Measurements from ENCODE around the gene RPL21.

Gene RPL21

DNA sequence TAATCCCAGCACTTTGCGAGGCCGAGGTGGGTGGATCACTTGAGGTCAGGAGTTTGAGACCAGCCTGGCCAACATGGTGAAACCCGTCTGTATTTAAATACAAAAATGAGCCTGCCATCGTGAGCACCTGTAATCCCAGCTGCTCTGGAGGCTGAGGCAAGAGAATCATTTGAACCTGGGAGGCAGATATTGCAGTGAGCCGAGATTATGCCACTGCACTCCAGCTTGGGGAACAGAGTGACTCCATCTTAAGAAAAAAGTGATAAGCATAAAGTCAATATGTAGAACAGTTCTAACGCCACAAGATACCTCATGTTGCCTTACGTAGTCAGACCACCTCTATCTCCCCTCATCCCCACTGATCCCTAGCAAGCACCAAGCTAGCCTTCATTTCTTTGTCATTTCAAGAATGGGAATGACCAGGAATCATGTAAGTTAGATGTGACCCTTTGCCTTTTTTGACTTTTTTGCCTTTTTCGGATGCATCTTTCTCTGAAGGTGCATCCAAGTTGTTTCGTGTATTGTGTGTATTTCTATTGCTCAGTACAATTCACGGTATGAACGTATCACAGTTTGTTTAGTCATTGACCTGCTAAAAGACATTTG lies 6.4 kb downstream of the RPL21 start:
- in situ Hi-C loops (cut with MboI; ENCODE audit: low sequenced_read_pairs) = no loop called here

- in situ Hi-C loops (cut with MboI; ENCODE audit: low sequenced_read_pairs) = no loop called here
Measured at GRCh38 chr13:27258637-27259386, 7.5 kb downstream of the RPL21 start.

DNA sequence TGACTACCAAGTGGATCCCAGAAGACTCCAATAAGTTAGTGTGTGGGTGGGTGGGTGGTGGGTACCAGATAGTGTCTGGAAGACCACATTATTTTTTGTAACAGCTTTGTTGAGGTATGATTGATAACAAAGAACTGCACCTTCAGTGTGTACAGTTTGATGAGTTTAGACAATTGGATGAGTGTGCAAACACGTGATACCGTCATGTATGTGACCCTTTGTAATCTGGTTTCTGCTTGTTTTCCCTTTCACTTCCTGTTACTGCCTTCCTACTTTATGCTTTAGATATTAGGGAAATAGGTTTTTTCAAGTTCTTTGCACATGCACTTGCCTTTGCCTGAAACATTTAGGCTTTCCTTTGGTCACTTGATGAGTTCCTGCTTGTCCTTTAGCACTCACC lies 8.5 kb downstream of the RPL21 start:
- in situ Hi-C loops (cut with MboI; ENCODE audit: low sequenced_read_pairs) = no loop called here

GRCh38 chr13:27261396-27261795 lies 10.0 kb downstream of the RPL21 start:
- in situ Hi-C loops (cut with MboI; ENCODE audit: low sequenced_read_pairs) = no loop called here

DNA sequence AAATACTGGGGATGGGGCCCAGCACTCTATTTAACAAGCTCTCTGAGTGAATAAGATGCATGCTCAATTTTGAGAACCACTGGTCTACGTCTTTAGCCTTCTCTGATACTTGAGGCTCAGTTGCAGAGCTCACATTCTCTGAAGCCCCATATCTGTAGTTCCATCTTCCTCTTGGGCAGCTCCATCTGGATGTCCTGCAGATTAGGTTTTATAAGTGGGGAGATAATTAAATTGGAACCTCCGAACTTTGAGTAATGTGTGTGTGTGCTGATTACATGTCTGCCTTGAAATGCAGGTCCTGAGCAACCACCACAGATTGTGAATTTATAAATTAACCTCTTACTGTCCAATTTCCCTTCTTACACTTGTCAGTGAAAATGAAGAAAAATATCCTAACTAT lies 12.1 kb downstream of the RPL21 start:
- in situ Hi-C loops (cut with MboI; ENCODE audit: low sequenced_read_pairs) = no loop called here

- in situ Hi-C loops (cut with MboI; ENCODE audit: low sequenced_read_pairs) = no loop called here
Measured at GRCh38 chr13:27264181-27264580, 12.8 kb downstream of the RPL21 start.

GRCh38 chr13:27264648-27265047 lies 13.3 kb downstream of the RPL21 start:
- in situ Hi-C loops (cut with MboI; ENCODE audit: low sequenced_read_pairs) = no loop called here

DNA sequence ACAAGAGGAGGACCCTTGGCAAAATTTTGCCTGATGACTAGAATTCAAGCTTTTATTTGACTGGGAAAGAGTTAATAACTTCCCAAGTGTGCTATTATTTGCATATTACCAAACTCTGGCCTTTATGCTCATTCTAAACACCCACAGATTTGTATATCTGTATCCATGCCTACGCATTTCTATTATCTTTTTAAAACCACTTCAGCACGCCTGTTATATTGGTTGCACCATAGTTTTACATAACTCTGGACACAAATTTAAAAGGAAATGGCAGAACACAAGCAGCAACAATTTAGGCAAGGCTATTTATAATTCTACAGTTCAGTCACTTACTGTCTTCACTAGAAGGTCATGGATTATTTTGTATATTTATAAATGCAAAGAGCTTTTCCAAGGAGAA lies 15.6 kb downstream of the RPL21 start:
- in situ Hi-C loops (cut with MboI; ENCODE audit: low sequenced_read_pairs) = no loop called here

- in situ Hi-C loops (cut with MboI; ENCODE audit: low sequenced_read_pairs) = no loop called here
Measured at GRCh38 chr13:27267596-27267995, 16.2 kb downstream of the RPL21 start.

GRCh38 chr13:27269114-27269665 lies 17.8 kb downstream of the RPL21 start:
- in situ Hi-C loops (cut with MboI; ENCODE audit: low sequenced_read_pairs) = no loop called here

DNA sequence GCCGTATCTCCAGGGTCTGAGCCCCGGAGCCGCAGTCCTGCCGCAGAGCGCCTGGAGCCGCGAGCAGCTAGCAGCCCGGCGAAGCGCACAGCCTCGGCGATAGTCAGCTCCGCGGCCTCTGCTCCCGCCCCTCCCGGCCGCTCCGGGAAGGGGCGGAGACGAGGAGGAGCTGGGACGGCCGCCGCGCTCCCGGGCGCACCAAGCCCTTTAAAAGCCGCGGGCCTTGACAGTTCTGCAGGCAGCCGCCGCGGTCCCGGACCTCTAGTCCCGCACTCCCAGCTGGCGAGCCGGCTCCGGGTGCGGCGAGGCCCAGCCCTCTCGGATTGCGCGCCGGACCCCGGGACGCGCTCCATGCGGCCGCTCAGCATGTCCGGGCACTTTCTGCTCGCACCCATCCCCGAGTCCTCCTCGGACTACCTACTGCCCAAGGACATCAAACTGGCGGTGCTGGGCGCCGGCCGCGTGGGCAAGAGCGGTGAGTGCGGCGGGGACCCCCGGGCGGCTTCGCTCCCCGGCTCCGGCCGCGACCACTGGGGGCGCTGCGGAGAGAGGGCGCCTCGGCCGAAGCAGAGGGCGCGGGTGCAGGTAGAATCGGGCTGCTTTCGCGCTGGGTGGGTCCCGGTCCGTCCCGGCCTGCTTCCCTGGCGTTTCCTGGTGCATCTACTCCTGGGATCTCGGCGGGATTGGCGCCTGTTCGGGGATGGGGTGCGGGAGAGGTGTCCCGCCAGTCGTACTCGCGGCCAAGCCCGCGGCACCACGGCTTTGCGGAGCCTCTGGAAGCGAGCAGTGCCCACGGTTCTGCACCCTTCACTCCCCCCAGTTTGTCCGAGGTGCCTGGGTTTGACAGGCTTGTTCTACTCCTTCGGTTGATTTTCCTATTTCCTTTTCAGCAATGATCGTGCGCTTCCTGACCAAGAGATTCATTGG lies 19.5 kb downstream of the RPL21 start, which contains the start of gene RASL11A:
RASL11A (plus strand) TSS at position 237 of the 927 bp plus-strand sequence; CDS start at position 352, 115 bp downstream.
- in situ Hi-C loops (cut with MboI; ENCODE audit: low sequenced_read_pairs) = no loop called here

- in situ Hi-C loops (cut with MboI; ENCODE audit: low sequenced_read_pairs) = no loop called here
Measured at GRCh38 chr13:27271570-27272096, 20.3 kb downstream of the RPL21 start.

- in situ Hi-C loops (cut with MboI; ENCODE audit: low sequenced_read_pairs) = no loop called here
Measured at GRCh38 chr13:27273658-27274425, 22.5 kb downstream of the RPL21 start.

DNA sequence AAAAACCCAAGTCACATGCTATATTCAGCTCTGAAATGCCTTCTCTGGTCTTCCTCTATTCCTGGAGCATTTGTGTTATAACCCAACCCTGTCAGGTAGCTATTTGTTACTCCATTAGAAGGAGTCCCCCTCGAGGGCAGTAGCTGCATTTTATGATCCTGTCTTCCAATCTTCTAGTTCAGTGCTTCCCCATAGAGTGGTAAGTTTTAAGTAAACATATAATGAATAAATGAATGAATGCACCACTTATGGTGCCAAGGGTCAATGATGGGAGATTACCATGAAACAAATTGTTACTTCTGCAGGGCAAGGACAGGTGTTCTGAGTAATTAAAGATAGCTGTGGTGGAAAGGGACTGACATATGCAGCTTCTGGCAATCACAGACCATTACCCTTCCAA lies 23.3 kb downstream of the RPL21 start:
- in situ Hi-C loops (cut with MboI; ENCODE audit: low sequenced_read_pairs) = no loop called here

- in situ Hi-C loops (cut with MboI; ENCODE audit: low sequenced_read_pairs) = no loop called here
Measured at GRCh38 chr13:27276188-27276587, 24.8 kb downstream of the RPL21 start.

GRCh38 chr13:27279506-27279905 lies 28.1 kb downstream of the RPL21 start:
- in situ Hi-C loops (cut with MboI; ENCODE audit: low sequenced_read_pairs) = no loop called here

DNA sequence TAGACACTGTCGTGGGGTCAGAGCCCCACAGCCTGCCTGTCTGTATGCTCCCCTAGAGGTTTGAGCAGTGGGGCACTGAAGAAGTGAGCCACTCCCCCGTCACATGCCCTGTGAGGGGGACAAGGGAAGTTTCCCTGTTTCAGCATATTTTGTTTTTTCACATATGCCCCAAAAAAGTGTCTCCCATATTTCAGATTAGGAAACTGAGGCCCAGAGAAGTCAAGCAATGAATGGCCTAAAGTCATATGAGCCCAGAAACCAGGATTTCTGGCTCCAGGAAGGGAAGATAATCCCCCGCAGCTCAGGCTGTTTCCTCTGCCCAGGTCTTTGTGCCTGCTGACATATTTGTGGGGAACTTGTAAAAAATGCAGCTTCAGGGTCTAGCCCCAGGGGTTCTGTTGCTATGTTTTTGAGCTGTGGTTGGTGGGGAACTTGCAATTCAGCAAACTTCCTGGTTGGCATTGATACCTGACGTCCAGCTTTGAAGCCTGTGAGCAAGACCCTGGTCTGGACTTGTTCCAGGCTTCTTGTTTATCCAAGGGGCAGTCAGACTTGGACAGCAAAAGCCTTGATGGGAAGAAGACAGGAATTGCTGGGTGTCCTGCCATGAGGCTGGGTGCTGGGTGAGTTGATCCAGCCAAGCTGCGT lies 28.8 kb downstream of the RPL21 start:
- in situ Hi-C loops (cut with MboI; ENCODE audit: low sequenced_read_pairs) = no loop called here

- in situ Hi-C loops (cut with MboI; ENCODE audit: low sequenced_read_pairs) = no loop called here
Measured at GRCh38 chr13:27280841-27281240, 29.5 kb downstream of the RPL21 start.

- in situ Hi-C loops (cut with MboI; ENCODE audit: low sequenced_read_pairs) = no loop called here
Measured at GRCh38 chr13:27281420-27281819, 30.1 kb downstream of the RPL21 start.
